Measurements from ENCODE around the gene BMP7. TPM values are rescaled to one million over a fixed set of nuclear protein-coding genes. Genes with fewer than 3 reads are reported as not detected.

Gene BMP7
- total RNA-seq, 3 donors from 2014 or later = 1.7 to 2.8 (median 2.0) TPM

GRCh38 chr20:57218489-57218888 is 48.0 kb downstream of the BMP7 start:
- TF ChIP-seq CTCF (IDR thresholded peaks at IDR 0.05) = no peak
- no peaks in the 10 kb centered on the region for H3K4me1 ChIP-seq (ENCODE audit: low read depth)
- H3K4me3 ChIP-seq = no peak overlapping the region
- no peaks in the 10 kb centered on the region for H3K36me3 ChIP-seq (ENCODE audit: low read depth)
- ATAC-seq (no peak), DNase-seq (no peak)
- no peaks in the 10 kb centered on the region for H3K9me3 ChIP-seq
- intact Hi-C loops (cut with DNase I, micrococcal nuclease) = no loop called here

- TF ChIP-seq CTCF (IDR thresholded peaks at IDR 0.05) = no peak
- no peaks in the 10 kb centered on the region for H3K4me1 ChIP-seq (ENCODE audit: low read depth)
- no peak overlapping the region for H3K4me3 ChIP-seq
- intact Hi-C loops (cut with DNase I, micrococcal nuclease) = no loop called here
- H3K36me3 ChIP-seq (ENCODE audit: low read depth) = no peaks in the 10 kb centered on the region
- no peak for DNase-seq
- ATAC-seq = no peak
- H3K9me3 ChIP-seq = no peaks in the 10 kb centered on the region
Observed at GRCh38 chr20:57217802-57218201, 48.6 kb downstream of the BMP7 start.

- Histone ChIP-seq H3K36me3 (ENCODE audit: low read depth) (no peaks in the 10 kb centered on the region), H3K4me3 (no peak overlapping the region), H3K4me1 (ENCODE audit: low read depth) (no peaks in the 10 kb centered on the region), H3K9me3 (no peaks in the 10 kb centered on the region)
- TF ChIP-seq CTCF (IDR thresholded peaks at IDR 0.05) = no peak
- ATAC-seq = no peak
- intact Hi-C loops (cut with DNase I, micrococcal nuclease) = no loop called here
- DNase-seq = no peak
Observed at GRCh38 chr20:57216669-57217068, 49.8 kb downstream of the BMP7 start.

- Histone ChIP-seq H3K4me3 (no peak overlapping the region), H3K9me3 (no peaks in the 10 kb centered on the region), H3K36me3 (ENCODE audit: low read depth) (no peaks in the 10 kb centered on the region), H3K4me1 (ENCODE audit: low read depth) (no peaks in the 10 kb centered on the region)
- no peak for ATAC-seq
- no peak for DNase-seq
- intact Hi-C loops (cut with DNase I, micrococcal nuclease) = no loop called here
- no peak for TF ChIP-seq CTCF (IDR thresholded peaks at IDR 0.05)
Observed at GRCh38 chr20:57215826-57216471, 50.5 kb downstream of the BMP7 start.

GRCh38 chr20:57215426-57215825 is 51.0 kb downstream of the BMP7 start:
- Histone ChIP-seq H3K4me1 (ENCODE audit: low read depth) (no peaks in the 10 kb centered on the region), H3K9me3 (no peaks in the 10 kb centered on the region), H3K4me3 (no peak overlapping the region), H3K36me3 (ENCODE audit: low read depth) (no peaks in the 10 kb centered on the region)
- ATAC-seq (no peak), DNase-seq (no peak)
- intact Hi-C loops (cut with DNase I, micrococcal nuclease) = no loop called here
- TF ChIP-seq CTCF (IDR thresholded peaks at IDR 0.05) = no peak

- Histone ChIP-seq H3K36me3 (ENCODE audit: low read depth) (no peaks in the 10 kb centered on the region), H3K4me3 (no peak overlapping the region), H3K4me1 (ENCODE audit: low read depth) (no peaks in the 10 kb centered on the region), H3K9me3 (no peaks in the 10 kb centered on the region)
- no peak for ATAC-seq
- TF ChIP-seq CTCF (IDR thresholded peaks at IDR 0.05) = no peak
- intact Hi-C loops (cut with DNase I, micrococcal nuclease) = no loop called here
- no peak for DNase-seq
Observed at GRCh38 chr20:57214948-57215347, 51.5 kb downstream of the BMP7 start.

Measured in mucosa of descending colon (tissue), 3 donors.